CD4-positive, alpha-beta T cell treated with Interferon alpha-2 for 1 hour (primary cell): ENCODE measurements around the gene GNG7.
"Not testable (repeated sequence)": the region's sequence is repeated elsewhere in the genome, so short reads cannot be mapped to it uniquely, and the experiment has no call there.

Source experiments
- DNase-seq, 2 donors: peaks; one replicate each; pipeline ENCODE4 v3.0.0-alpha.2; 2020 to 2022

Gene GNG7

DNA sequence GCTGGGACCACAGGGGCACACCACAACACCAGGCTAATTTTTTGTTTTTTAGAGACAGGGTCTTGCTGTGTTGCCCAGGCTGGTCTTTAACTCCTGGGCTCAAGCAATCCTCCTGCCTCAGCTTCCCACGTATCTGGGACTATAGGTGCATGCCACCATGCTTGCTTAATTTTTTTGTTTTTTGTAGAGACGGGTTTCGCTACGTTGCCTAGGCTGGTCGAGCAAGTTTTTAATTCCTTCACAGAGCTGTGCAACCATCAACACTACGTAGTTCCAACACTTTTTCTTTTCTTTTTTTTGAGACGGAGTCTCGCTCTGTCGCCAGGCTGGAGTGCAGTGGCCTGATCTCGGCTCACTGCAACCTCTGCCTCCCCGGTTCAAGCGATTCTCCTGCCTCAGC, 130.3 kb downstream of the GNG7 start:
- not testable (repeated sequence) for DNase-seq

DNA sequence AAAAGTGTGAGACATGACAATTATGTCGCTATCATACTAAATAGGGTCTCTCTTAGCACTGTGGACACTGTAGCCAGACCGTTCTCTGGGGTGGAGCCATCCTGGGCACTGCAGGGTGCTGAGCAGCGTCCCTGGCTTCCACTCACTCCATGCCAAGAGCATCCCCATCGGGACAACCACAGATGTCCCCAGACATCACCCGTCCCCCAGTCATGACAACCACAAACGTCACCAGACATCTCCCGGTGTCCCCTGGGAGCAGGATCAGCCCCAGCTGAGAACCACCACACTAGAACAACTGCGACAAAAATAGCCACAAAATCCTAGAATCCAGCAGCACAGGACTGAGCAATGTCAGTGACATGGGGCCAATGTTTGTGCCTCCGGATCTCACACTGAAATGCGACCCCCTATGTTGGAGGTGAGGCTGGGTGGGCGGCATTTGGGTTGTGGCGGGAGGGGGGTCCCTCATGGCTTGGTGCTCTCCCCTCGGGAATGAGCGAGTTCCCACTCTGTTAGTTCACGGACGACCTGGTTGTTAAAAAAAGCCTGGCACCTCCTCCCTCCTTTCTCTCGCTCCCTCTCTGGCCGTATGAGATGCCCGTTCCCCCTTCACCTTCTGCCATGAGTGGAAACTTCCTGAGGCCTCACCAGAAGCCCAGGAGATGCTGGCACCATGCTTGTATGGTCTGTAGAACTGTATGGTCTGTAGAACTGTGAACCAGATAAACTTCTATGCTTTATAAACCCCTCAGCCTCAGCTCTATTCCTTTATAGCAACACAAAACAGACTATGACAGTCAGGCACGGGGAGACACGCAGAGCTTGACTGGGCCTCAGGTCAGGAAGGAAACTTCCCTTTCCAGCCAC, 132.7 kb downstream of the GNG7 start:
- DNase-seq: no peak

DNA sequence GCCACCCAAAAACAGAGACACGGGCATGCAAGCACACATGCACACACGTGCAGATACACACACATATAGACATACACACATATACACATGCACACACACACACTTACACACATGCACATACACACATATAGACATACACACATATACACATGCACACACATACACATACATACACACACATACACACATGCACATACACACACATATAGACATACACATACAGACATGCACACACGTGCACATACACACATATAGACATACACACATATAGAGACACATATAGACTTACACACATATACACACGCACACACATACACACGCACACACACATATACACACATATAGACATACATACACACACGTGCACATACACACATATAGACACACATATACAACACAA, 134.5 kb downstream of the GNG7 start:
- no peak for DNase-seq

DNA sequence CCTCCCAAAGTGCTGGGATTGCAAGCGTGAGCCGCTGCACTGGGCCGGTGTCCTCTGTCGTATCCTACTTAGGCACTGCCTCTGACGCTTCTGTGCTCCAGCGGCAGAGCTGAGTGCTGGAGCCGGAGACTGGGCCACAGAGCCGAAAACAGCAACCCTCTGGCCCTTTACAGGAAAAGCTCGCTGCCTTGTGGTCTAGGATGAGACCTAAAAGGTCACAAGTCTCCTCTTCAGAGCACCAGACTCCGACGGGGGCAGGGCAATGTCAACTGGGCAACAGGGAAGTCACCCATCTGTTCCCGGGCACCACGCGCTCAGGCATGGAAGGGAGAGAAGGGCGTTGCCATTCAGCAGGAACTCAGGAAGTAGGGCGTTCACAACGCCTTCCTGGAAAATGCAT, 134.9 kb downstream of the GNG7 start:
- peak; percentile 24 to 56 for DNase-seq

DNA sequence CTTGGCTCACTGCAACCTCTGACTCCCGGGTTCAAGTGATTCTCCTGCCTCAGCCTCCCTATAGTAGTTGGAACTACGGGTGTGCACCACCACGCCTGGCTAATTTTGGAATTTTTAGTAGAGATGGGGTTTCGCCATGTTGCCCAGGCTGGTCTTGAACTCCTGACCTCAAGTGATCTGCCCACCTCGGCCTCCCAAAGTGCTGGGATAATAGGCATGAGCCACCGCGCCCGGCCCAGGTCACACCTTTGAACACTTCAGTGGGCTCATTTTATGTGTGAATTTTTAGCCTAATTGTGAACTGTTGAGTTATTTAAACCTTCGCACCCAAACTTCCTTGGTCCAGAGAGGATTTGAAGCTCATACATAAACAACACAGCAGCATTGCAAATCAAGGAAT, 138.9 kb downstream of the GNG7 start:
- DNase-seq: not testable (repeated sequence)

DNA sequence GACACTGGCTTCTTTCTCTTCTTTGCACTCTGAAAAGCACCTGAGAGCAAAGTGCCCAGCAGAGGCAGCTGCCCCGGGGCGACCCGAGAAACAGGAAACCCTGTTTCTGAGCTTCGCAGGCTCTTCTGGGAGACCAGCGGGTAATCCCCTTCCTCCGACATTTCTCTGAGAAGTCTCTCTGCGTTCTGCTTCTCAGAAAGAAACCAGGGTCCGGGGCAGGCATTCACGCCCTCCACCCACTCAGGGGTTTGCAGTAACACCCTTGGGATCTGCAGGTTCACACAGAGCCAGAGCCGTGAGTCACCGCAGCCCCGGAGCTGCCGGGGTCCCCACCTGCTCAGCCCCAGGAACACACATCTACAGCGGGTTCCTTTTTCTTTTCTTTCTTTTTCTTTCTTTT, 140.6 kb downstream of the GNG7 start:
- peak; percentile 85 to 87 for DNase-seq

DNA sequence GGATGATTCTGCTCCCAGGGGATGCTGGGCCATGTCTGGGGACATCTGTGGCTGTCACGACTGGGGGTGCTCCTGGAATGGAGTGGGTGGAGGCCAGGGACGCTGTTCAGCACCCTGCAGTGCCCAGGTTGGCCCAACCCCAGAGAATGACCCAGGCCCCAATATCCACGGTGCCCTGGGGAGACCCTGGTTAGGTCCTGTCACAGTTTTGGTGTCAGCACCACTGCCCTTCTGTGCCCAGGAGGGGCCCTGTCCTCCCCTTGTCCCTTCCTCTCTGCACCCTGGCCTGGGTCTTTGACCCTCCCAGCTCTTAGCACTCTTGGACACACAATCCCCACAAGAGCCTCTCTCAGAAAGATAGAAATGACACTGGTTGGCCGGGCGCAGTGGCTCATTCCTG, 141.3 kb downstream of the GNG7 start:
- DNase-seq: no peak

DNA sequence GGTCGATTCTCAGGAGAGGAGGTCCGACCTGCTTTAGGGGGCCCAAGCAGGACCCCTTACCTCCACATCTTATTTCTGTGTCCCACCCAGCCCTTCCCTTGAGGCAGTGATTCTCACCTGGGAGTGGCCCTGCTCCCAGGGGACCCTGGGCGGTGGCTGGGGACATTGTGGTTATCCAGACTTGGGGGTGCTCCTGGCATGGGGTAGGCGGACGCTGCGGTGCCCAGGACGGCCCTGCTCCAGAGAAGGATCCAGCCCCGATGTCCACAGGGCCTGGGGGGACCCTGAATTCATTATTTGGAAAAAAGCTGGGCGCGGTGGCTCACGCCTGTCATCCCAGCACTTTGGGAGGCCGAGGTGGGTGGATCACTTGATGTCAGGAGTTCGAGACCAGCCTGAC, 142.1 kb downstream of the GNG7 start:
- DNase-seq: no peak

DNA sequence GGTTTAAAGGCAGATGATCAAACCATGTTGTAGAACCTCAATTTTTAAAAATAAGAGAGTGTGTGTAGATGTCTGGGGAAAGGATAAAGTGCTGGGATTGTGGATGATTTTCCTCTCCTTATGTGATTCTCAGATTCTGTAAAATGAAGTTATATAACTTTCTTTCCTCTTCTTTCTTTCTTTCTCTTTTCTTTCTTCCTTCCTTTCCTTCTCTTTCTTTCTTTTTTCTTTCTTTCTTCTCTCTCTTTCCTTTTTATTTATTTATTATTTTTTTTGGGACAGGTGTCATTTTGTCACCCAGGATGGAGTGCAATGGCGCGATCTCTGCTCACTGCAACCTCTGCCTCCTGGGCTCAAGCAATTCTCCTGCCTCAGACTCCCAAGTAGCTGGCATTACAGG, 144.0 kb downstream of the GNG7 start:
- no peak for DNase-seq

DNA sequence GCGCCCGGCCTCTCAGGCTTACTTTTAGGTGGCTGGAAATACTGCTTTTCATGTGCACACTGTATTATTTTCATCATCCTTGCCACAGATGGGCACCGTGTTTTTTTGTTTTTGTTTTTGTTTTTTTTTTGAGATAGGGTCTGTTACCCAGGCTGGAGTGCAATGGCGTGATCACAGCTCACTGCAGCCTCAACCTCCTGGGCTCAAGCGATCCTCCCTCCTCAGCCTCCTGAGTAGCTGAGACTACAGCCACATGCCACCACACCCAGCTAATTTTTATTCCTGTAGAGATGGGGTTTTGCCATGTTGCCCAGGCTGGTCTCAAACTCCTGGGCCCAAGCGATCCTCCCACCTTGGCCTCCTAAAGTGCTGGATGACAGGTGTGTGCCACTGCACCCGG, 144.4 kb downstream of the GNG7 start:
- not testable (repeated sequence) for DNase-seq

DNA sequence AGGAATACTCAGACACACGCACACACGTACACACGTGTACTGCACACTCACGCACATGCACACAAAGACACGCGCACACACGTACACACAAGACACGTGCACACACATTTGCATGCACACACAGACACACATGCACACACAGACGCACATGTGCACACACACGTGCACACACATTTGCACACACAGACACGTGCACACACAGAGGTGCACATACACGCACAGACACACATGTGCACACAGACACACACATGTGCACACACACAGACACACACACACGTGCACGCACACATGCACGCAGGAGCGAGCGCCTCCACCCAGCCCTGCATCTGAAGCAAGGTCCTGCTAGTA, 145.4 kb downstream of the GNG7 start:
- no peak for DNase-seq

DNA sequence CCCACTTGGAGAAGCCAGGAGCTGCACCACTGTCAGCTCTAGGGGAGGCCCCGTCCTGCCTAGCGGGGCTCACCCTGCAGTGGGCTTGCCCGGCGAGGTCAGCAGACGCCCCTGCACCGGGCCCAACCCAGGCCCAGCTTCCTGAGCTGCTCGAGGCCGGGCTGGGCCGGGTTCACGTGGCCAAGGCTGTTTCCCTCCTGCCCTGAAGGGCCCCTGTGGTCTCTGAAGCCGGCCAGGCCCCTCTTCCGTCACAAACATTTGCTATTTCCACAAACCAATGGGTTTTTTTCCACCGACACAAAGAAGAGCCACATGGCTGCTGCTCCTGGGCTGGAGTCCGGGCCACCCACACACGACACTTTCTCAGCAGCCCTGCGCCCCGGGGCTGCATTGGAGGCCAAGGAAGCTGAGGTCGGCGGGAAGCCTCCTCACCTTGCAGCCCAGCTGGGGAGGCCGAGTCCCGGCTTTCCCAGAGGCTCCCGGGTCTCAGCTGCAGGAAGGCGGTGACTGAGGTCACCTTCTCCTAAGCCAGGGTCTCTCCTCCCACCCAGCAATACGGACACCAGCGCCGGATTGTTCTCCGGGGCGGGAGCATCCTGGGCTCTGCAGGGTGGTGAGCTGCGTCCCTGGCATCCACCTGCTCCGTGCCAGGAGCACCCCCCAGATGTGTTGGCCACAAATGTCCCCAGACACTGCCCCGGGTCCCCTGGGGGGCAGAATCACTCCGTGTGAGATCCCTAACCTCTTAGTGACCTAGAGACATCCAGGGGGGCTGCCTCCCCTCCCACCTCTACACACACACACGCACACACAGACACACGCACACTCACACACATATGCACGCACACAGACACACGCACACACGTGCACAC, 146.0 kb downstream of the GNG7 start:
- DNase-seq: no peak

DNA sequence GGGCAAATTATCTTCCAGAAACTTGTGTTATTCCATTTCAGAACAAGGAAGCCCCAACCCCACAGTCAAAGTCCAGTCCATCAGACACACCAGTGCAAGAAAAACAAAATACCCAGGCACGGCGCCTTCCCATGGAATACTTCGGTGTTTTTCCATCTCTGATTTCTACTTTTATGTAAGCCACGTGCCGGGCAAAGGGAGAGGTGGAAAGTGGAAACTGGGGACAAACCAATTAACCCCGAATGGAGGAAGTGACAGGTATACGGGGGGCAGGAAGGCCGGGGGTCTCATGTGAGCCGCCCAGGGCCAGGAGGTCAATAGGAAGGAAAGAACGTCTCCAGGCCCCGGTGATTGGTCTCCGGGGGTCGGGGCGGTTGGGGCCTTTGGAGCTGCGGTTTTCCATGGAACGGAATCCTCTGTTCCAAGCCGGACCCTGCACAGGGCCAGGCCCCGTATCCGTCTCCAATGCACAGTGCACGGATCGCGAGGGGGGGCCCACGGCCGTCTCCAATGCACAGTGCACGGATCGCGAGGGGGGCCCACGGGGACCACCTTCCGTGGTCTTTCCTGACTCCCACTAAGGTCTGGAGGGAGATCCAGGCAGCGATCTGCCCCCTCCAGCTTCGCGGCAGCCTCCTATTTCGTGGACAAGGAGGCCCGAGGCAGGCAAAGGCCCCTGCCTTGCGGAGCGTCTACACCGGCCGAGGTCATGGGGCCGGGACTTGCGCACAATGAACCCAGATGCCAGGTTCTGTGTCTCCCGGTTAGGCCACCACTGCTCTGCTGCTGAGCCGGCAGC, 146.9 kb downstream of the GNG7 start:
- no peak for DNase-seq

DNA sequence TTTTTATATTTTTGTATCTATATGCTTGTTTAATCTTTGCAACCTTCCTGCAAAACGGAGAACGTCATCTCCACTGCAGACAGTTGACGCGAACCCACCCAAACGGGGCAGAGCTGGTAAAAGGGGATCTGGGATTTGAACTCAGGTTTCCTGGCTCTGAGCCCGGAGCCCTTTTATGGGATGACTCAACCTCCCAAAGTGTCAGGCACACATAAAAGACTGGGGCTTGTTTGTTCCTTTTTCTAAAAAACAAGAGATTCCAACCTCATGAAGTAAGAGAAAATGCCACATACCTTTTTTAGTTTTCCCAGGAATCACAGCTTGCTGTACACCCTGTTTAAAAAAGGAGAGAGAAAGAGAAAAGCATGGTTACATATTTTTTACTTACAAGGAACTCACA, 147.6 kb downstream of the GNG7 start:
- no peak for DNase-seq

DNA sequence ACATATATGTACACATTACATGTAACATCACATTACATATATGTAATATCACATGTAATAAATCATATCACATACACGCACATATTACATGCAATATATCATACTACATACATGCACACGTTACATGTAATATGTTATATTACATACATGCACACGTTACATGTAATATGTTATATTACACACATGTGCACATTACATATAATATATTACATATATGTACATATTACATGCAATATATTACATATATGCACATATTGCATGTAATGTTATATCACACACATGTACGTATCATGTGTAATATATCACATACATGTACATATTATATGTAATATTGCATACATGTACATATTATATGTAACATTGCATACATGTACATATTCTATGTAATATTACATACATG, 149.0 kb downstream of the GNG7 start:
- DNase-seq: no peak

DNA sequence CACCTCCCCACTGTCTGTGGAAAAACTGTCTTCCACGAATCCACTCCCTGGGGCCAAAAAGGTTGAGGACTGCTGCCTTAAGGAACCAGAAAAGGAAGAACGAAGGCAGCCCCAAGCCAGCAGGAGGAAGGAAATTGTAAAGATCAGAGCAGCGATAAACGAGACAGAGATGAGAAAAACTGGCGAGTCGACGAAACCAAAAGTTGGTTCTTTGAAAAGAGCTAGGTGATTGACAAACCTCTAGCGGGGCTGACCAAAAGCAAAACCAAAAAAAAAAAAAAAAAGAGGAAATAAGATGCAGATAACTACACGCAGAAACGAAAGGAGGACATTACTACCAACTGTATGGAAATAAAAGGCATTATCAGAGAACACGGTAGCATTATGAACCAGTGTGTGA, 149.6 kb downstream of the GNG7 start:
- peak; percentile 66 to 85 for DNase-seq

DNA sequence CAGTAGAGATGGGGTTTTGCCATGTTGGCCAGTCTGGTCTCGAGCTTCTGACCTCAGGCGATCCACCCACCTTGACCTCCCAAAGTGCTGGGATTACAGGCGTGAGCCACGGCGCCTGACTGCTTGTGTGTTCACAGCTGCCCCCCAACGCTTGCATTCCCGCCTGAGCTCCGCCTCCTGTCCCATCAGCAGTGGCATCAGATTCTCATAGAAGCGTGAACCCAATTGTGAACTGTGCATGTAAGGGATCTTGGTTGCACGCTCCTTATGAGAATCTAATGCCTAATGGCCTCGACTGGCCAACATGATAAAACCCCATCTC, 150.7 kb downstream of the GNG7 start:
- no peak for DNase-seq

DNA sequence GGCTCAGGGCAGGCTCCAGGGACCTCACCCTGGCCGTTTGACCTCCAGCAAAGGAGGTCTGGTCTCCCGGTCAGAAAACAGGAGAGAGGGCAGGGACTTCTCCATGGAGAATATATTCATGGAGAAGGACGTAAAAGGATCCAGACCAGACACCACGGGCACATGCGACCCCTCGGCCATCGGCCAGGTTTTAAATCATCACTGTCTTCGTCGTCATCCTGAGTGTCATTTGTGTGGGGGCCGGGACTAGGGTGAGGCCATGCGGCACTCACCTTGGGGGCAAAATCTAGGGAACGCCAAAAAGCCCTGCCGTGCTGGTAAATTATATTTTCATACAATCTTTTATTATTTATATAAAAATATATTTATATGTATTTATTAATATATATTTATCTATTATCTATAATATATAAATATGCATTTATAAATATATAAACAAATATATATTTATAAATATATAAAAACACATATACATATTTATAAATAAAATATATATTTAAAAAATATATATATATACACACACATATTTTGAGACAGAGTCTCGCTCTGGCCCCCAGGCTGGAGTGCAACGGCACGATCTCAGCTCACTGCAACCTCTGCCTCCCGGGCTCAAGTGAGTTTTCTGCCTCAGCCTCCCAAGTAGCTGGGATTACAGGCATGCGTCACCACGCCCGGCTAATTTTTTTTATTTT, 151.2 kb downstream of the GNG7 start:
- DNase-seq: no peak

DNA sequence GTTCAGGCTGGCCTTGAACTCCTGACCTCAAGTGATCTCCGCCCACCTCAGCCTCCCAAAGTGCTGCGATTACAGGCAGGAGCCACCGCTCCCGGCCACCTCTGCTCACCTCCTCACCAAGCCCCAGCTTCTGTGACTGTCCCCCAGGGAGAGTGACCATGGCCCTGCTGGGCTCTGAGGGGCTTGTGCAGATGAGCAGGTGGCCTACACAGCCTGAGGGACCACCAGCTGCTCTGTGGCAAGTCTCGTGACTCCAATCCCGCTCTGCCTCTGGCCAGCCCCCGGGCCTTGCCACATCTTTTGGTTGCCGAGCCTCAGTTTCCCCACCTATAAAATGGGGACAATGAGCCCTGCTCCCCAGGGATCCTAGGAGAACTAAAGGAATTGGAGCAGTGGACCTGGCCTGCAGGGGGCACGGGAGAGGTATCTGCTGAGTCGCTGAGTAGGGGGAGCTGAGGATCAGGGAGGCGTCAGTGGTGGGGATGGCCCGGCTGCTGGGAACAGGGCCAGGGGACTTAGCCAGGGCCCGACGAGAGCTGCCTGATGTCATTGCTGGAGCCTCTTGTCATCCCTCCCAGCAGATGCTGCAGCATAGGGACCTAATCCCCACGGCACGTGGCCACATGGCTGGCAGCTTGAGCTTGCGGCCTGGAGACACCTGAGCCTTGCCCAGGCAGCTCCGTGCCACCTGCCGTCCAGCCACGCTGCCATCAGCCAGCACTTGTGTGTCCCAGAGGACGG, 151.9 kb downstream of the GNG7 start:
- no peak for DNase-seq

DNA sequence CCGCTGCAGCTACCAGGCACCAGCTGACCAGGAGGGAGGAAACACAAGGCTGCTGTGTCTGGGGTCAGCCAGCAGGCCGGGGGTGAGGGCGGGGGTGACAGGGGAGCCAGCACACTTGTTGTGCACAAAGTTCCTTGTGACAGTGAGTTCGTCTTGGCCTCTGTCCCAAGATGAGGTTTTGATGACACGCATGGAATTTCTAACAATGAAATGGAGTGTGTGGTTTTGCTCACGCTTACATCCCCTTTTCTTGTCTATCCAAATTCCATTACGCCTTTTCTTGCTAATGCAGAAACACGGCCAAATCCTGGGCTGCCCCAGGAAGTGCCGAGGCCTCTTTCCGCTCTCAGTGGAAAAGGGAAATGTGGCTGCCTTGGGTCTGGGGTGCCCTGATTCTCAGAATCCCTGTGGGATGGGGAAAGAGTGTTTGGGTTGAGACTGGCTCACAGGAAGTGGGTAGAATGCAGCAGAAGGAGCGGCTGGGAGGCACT, 152.7 kb downstream of the GNG7 start:
- DNase-seq: peak; percentile 30 to 73

DNA sequence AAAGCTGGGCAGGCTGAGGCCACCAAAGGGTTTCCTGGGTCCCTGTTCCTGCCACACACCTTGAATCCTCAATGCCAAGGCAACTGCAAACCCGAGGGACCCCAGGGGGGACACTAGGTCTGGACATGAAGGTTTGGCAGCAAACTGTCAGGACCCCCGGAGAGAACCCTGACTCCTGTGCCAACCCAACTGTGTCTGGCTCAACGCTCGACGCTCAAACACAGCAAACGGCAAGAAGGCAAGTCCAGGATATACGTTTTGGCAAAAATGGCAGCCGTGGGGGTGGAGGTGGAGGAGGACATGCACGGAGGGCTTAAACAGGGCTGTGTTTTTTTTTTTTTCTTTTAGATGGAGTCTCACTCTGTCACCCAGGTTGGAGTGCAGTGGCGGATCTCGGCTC, 153.5 kb downstream of the GNG7 start:
- DNase-seq: no peak

DNA sequence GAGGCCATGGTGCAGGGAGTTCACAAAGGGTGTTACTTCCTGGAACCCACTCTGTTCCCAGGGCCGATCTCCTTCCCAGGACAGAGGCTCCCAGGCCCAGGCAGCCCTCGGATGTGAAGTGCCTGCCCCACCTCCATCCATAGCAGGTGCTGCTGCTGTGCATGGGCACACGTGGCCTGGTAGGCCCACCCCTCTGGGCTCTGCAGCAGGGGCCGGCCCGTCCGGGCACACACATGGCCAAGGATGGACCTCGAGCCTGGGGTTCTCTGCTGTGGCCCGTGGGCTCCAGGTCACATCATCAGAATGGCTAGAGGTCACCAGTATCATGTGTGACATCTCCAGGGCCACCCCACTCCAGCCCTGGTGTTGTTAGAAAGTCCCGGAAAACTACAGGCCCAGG, 154.8 kb downstream of the GNG7 start:
- DNase-seq: no peak
